Stimulated activated CD4-positive, alpha-beta T cell treated with anti-CD3 and anti-CD28 coated beads, Interleukin-12 subunit alpha, Interleukin-12 subunit beta, amount 100 ng/mL, for 48 hours (primary cell): ENCODE data around the gene THRB.

Source experiments
- DNase-seq, 3 donors: peaks; one replicate each; pipeline ENCODE4 v3.0.0-alpha.2; 2020; ENCODE audit warnings: low read depth in 2 of 3, low spot score in 1 of 3

Gene THRB

GRCh38 chr3:24512564-24513197, 18.0 kb upstream of the THRB start:
- no peak for DNase-seq

DNA sequence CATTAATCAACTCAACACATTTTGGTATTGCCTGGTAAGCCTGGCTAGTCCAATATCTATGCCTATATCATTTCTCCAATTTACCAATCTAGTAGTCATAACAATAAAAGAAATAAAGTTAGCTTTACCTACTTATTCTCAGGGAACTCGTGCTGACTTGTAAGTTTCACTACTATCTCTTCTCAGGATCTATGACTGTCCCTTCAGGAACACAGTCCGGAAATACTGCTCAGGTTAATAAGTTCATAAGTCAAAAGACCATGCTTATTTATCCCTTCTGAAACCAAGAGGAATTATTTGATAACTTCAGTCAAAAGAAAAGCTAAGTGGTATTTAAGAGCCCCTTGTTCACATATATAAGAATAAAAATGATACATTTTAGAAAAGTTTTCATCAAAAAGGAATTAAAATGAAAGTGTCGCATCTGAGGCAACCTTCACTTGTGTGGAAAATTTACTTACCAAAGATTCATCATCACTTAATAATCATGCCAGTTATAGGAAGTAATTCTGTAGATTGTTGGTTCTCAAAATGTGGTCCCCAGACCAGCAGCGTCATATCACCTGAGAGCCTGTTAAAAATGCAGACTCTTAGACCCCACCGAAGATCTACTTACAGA, 15.5 kb upstream of the THRB start:
- DNase-seq, result no peak

DNA sequence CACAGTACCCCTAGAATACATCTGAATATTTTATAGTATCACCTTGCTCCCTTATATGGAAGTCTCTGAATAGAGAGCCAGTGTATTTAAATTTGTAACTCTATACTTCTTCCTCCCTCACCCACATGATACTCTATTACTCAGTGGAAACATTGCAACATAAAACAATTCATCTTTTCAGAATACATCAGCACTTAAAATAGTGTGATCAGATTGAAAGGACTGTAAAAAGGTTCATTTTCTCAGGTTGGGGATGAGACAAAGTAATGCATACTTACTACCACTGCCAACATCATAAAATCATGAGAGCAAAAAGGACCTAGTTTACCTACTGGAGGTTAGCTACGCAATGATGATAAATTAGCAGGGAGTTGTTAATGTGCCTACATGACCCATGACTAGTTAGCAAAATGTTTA, 13.8 kb upstream of the THRB start:
- no peak for DNase-seq

DNA sequence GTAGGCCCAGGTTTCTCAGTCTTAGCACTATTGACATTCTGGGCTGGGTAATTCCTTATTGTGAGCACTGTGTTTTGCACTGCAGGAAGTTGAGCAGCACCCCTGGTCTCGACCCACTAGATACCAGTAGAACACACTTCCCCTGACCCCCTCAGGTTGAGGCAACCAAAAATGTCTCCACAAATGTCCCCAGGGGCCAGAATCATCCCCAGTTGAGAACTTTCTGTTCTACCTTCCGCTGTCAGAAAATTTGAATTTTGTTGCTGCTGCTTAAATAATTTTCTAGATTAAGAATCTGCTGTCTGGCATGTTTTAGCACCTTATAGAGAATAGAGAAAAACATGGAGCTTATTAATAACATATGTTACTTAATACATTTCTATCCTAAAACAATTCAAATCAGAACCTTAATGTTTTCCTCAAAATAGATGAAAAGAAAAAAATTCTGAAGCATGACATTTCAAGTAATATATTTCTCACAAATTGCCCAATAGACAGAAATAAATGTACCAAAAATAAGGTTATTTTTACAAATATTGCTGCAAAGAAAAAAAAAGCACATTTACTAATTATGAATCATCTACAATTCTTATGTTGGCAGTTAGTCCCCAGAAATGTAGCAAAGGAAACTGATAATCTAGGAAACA, 13.2 kb upstream of the THRB start:
- no peak for DNase-seq

GRCh38 chr3:24506966-24507775, 12.5 kb upstream of the THRB start:
- DNase-seq, result no peak

- no peak for DNase-seq
These were observed 11.3 kb upstream of the THRB start for GRCh38 chr3:24505691-24506550.

- no peak for DNase-seq
These were observed 10.1 kb upstream of the THRB start for GRCh38 chr3:24504772-24505171.

DNA sequence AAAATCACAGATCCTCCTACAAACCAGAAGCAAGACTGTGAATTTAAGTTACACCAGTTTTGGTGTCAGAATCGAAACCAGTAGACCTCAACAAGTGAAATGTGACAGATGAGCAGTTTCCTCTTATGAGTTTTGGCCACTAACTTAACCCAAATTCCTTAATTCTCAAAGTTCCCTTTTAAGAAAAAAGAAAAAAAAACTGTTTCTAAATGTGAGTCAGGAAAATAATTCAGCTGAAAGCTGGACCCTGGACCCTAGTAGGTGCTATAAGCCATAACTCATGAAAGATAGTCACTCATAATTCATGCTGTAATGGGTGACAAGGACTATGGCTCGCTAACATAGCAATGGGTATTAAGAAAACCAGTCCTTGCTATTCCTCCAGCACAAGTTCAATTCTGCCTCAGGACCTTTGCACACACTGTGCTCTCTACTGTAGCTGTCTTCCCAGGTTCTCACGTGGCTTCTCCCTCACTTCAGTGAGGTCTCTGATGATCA, 9.0 kb upstream of the THRB start:
- no peak for DNase-seq

DNA sequence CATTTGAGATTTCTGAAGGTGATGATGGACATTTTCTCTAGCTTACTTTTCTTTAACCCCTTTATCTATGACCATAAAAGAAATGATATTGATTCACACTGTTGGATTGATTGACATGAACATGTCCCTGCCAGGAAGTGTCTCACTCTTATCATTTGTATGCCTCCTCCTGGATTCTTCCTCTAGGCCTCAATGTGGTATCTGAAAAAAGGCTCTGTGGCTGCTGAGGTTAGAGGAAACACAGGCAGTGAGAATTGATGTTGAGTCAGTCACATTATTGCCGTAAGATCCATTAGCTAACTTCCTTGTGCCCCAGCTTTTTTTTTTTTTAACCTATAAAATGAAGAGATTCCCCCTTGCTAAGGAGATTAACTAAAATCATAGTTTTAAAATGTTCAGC, 8.0 kb upstream of the THRB start:
- DNase-seq, result no peak

DNA sequence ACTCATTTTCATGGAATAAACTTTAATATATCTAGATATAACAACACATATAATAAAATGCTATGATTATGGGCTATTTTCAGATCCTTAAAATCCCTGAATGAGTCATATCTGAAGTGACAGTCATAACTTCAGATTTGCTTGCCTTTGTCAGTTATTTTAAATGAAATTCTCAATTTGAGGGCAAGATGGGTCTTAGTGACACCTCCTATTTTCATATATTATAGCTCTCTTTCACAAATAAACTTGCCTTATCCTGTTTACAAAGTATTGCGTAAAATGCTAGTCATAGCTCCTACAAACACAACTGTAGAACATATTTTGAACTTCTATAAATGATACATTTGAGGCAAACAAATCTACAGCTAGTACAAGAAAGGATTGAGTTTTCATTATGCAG, 6.2 kb upstream of the THRB start:
- no peak for DNase-seq

DNA sequence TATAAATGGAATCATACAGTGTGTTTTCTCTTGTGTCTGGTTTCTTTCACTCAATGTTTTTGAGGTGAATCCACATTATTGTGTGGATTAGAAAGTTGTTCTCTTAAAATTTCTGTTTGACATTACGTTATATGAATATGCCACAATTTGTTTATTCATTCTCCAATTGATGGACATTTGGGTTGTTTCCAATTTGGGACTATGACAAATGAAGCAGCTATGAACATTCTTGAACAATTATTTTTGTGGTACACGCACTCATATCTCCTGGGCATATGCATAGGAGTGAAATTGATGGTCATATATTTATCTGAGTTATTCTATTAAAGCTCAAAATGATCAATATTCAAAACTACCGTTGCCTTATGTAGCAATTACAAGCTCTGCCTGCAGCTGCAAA, 5.3 kb upstream of the THRB start:
- DNase-seq, result no peak

GRCh38 chr3:24498796-24499195, 4.1 kb upstream of the THRB start:
- DNase-seq, result no peak

- DNase-seq, result no peak
These were observed 3.7 kb upstream of the THRB start for GRCh38 chr3:24498391-24498790.

- no peak for DNase-seq
These were observed 3.3 kb upstream of the THRB start for GRCh38 chr3:24497942-24498341.

GRCh38 chr3:24496529-24497482, 2.2 kb upstream of the THRB start:
- no peak for DNase-seq

DNA sequence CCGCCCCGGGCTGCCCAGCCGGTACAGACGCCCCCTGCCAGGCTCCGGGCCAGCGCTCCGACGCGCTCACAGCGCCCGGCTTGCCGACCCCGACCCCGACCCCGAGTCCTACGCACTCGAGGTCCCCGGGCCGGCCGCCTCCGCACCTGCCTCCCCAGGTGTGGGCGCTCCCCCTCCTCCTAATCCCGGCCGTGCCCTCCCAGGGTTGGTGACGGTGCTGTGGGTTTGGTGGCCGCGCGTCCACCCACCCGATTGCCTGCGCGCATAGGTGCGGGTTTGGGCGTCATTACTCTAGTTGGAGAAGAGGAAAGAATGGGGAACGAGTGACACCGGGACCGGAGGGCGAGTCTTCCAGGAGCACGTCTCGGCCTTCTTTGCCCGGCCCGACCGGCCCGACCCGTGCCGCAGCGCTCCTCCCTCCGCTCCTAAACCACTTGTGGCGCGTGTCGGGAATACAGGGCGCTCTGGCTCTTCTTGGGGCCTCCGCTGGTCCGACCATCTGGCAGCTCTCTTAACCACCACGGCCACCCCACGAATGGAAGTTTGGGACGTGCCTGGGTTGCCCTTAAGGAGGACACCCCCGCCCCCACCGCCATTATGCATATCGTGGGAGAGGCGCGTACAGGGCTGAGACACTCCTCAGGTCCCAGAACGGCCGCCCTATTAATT, 810 bp upstream of the THRB start:
- no peak for DNase-seq

GRCh38 chr3:24493746-24494617, 668 bp downstream of the THRB start:
- no peak for DNase-seq

DNA sequence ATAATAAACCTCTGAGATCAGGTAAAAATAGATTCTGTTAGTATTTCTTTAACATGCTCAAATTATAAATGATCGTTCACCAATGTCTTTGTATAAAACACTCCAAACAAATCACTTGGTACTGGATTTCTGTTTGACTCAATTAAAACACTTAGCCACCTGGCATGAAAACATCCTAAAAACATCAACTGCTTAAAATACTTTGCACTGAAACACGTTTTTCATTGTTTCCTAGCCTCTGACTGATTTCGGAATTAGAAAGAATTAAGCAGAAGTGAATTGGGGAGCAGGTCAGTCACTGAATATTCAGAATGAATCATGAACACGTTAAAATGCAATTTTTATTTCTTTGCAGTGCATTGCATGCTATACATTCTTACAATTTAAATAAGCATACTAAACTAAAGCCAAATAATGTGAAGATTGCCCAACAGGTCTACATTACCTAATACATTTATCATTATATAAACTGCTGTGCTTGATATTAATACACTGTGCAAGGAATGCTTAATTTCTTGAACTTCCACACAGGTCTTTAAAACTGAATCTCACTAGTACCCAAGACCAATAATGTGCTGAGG, 1.6 kb downstream of the THRB start:
- no peak for DNase-seq
